Stomach (tissue), 9 donors: Measurements from ENCODE around the gene SDK2. TPM values are rescaled to one million over a fixed set of nuclear protein-coding genes. Genes with fewer than 3 reads are reported as not detected.

ENCODE experiments used
- DNase-seq, 2 donors: peaks; one replicate each; pipeline versions ENCODE4 v3.0.0 to v3.0.0-alpha.2; 2013 to 2019
- H3K27ac ChIP-seq, 5 donors: fragments of 200-600 bp in 4 of 5; sonication (generic) in 4 of 5; one replicate each; pipeline ENCODE4 v1.5.1; 2013 to 2019; ENCODE audit warnings: mild to moderate bottlenecking in 1 of 5, moderate library complexity in 1 of 5
- H3K27me3 ChIP-seq, 3 donors: fragments of 200-600 bp; sonication (generic); one replicate each; pipeline ENCODE4 v1.5.1; 2017 to 2019; ENCODE audit warnings: mixed run types in 1 of 3
- H3K36me3 ChIP-seq, 4 donors: fragments of 200-600 bp; sonication (generic); 1 replicate in 3 of 4; 2 replicates in 1 of 4; pipeline ENCODE4 v1.5.1; 2016 to 2019
- H3K4me1 ChIP-seq, 4 donors: fragments of 200-600 bp; sonication (generic); one replicate each; pipeline ENCODE4 v1.5.1; 2016 to 2019
- H3K4me3 ChIP-seq, 4 donors: fragments of 200-600 bp; sonication (generic) in 3 of 4; one replicate each; pipeline ENCODE4 v1.5.1; 2016 to 2019; ENCODE audit warnings: mild to moderate bottlenecking in 1 of 4
- H3K9me3 ChIP-seq, 4 donors: fragments of 200-600 bp; sonication (generic); one replicate each; pipeline ENCODE4 v1.5.1; 2016 to 2019
- EP300 ChIP-seq: sonication (generic); formaldehyde crosslinking; IDR thresholded peaks from one replicate; pipeline ENCODE4 v1.6.1; 2017; ENCODE audit warnings: antibody characterized with exemption
- POLR2A ChIP-seq, 4 donors: fragments of 450-650 bp; IDR thresholded peaks; one replicate each; pipeline ENCODE4 v1.6.1; 2016; ENCODE audit warnings: antibody characterized with exemption in 4 of 4, control low read depth in 2 of 4, mild to moderate bottlenecking in 1 of 4, moderate library complexity in 1 of 4
- POLR2AphosphoS5 ChIP-seq, 3 donors: sonication (generic); formaldehyde crosslinking; IDR thresholded peaks; one replicate each; pipeline ENCODE4 v1.6.1; 2016; ENCODE audit warnings: antibody characterized with exemption in 3 of 3
- WGBS, 5 donors: extraction: QIAGEN DNeasy Blood & Tissue Kit in 3 of 5; methylation state at CpG; one replicate each; pipeline versions ENCODE4 v1.1.5 to v1.1.7; 2013 to 2018; 5-methylcytosine and 5-hydroxymethylcytosine counted together
- intact Hi-C: fragments of 100-400 bp; cut with DNase I; formaldehyde crosslinking; loops from one replicate; pipeline ENCODE4 v1.15.1; 2023; ENCODE audit warnings: low total_unique reads
- polyA plus RNA-seq, 3 donors: library from polyadenylated mRNA; stranded (reverse); fragments of 200-250 nt; gene quantifications; one replicate each; pipeline ENCODE4 v1.2.3, GENCODE V29; 2013
- total RNA-seq, 5 donors: library from RNA; depleted of rRNA; stranded (reverse); fragments of >200 nt; gene quantifications; one replicate each; pipeline versions ENCODE4 v1.1.0 to v1.2.3, GENCODE V29; 2014 to 2016
- TF ChIP-seq, protein P1 (sequence below), 7 experiments: fragments of 450-650 bp in 4 of 7; fragments of 200-600 bp in 3 of 7; sonication (generic) in 3 of 7; IDR thresholded peaks; one replicate each; pipeline ENCODE4 v1.5.1; 2016 to 2019; ENCODE audit warnings: antibody characterized with exemption in 7 of 7, control low read depth in 2 of 7, mild to moderate bottlenecking in 1 of 7
- donor health status: healthy with polysubstance abuse.
- donor health status: Bipolar disorder and iron deficiency.
- donor health status: healthy.

Gene SDK2
- total and polyA plus RNA-seq, 8 donors = under 0.01 to 9.6 (median 0.44) TPM; not detected in 1

- 92 to 94% (median 94%) methylated on average over 11 to 12 of the region's 12 CpGs for whole genome bisulfite sequencing, 5 donors
- TF ChIP-seq POLR2A (IDR thresholded peaks at IDR 0.05) = no peak
- no peak for TF ChIP-seq EP300
- no peak for TF ChIP-seq POLR2AphosphoS5 (IDR thresholded peaks at IDR 0.05)
- Histone ChIP-seq H3K27me3 (no peaks in the 10 kb centered on the region), H3K4me1 (no peaks in the 10 kb centered on the region), H3K36me3 (peaks cover 0 to 14% (median 4%) of the 10 kb centered on the region in 4 donors), H3K4me3 (no peak overlapping the region), H3K27ac (no peak overlapping the region), H3K9me3 (no peaks in the 10 kb centered on the region)
- no peak for DNase-seq
- intact Hi-C loops = no loop called here
Observed at GRCh38 chr17:73422121-73422520, 222.1 kb downstream of the SDK2 start.

- no peak for TF ChIP-seq POLR2A (IDR thresholded peaks at IDR 0.05)
- no peak for TF ChIP-seq POLR2AphosphoS5 (IDR thresholded peaks at IDR 0.05)
- TF ChIP-seq EP300 = no peak
- TF ChIP-seq, protein P1, sequence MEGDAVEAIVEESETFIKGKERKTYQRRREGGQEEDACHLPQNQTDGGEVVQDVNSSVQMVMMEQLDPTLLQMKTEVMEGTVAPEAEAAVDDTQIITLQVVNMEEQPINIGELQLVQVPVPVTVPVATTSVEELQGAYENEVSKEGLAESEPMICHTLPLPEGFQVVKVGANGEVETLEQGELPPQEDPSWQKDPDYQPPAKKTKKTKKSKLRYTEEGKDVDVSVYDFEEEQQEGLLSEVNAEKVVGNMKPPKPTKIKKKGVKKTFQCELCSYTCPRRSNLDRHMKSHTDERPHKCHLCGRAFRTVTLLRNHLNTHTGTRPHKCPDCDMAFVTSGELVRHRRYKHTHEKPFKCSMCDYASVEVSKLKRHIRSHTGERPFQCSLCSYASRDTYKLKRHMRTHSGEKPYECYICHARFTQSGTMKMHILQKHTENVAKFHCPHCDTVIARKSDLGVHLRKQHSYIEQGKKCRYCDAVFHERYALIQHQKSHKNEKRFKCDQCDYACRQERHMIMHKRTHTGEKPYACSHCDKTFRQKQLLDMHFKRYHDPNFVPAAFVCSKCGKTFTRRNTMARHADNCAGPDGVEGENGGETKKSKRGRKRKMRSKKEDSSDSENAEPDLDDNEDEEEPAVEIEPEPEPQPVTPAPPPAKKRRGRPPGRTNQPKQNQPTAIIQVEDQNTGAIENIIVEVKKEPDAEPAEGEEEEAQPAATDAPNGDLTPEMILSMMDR (IDR thresholded peaks at IDR 0.05) = no peak
- 65 to 74% (median 72%) methylated on average over 9 of the region's 9 CpGs for WGBS, 5 donors
- intact Hi-C loops = no loop called here
- H3K36me3 ChIP-seq = peaks cover 0 to 14% (median 4%) of the 10 kb centered on the region in 4 donors
- no peaks in the 10 kb centered on the region for H3K9me3 ChIP-seq
- no peak overlapping the region for H3K27ac ChIP-seq
- H3K4me3 ChIP-seq = no peak overlapping the region
- DNase-seq = no peak
- H3K4me1 ChIP-seq = no peaks in the 10 kb centered on the region
- no peaks in the 10 kb centered on the region for H3K27me3 ChIP-seq
Observed at GRCh38 chr17:73420897-73421296, 223.3 kb downstream of the SDK2 start.

DNA sequence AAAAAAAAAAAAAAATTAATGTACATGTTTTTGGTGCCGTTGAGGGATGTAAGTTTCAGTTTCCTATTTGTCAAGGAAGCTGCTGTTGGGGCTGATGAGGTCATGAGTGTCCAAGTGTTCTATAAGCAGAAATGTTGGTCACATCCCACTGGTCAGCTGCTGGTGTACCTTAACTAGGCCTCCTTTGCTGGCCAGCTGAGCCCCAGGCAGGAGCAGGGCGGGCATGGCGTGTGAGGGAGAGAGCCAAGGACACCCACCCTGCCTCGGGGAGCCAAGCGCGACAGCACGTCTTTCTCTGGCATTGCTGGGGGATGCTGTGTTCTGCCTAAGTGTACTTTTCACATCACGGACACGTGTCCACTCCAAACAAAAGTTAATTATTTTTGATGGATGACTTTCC lies 224.4 kb downstream of the SDK2 start:
- no peak for DNase-seq
- Histone ChIP-seq H3K4me3 (no peak overlapping the region), H3K9me3 (no peaks in the 10 kb centered on the region), H3K27ac (no peak overlapping the region), H3K36me3 (peaks cover 0 to 14% (median 4%) of the 10 kb centered on the region in 4 donors), H3K4me1 (no peaks in the 10 kb centered on the region), H3K27me3 (no peaks in the 10 kb centered on the region)
- TF ChIP-seq POLR2AphosphoS5 (IDR thresholded peaks at IDR 0.05) = no peak
- TF ChIP-seq, protein P1 (IDR thresholded peaks at IDR 0.05) = no peak
- no peak for TF ChIP-seq POLR2A (IDR thresholded peaks at IDR 0.05)
- no peak for TF ChIP-seq EP300
- 57 to 65% (median 62%) methylated on average over 9 of the region's 9 CpGs for WGBS, 5 donors
- intact Hi-C loops = no loop called here

GRCh38 chr17:73419051-73419450 lies 225.2 kb downstream of the SDK2 start:
- H3K27me3 ChIP-seq = no peaks in the 10 kb centered on the region

DNA sequence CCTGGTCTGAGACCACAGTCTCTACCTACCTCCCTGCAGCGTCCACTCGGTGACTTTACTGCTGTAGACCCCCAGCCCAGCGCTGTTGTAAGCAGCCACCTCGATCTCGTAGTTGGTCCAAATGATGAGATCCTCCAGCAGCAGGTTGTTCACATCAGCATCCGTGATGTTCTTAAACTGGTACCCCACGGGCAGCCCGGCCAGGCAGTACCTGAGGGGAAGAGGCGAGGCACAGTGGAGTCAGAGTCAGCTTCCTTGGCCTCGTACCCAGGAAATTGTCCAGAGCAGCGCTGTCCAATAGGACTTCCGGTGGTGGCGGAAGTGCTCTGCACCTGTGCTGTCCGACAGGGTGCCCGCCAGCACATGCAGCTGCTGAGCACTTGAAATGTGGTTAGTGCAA lies 228.5 kb downstream of the SDK2 start:
- no peak for DNase-seq
- Histone ChIP-seq H3K27ac (no peak overlapping the region), H3K4me1 (no peaks in the 10 kb centered on the region), H3K36me3 (no peaks in the 10 kb centered on the region), H3K27me3 (no peaks in the 10 kb centered on the region), H3K4me3 (no peak overlapping the region), H3K9me3 (no peaks in the 10 kb centered on the region)
- intact Hi-C loops = no loop called here
- WGBS, 5 donors = 91 to 96% (median 94%) methylated on average over 15 of the region's 15 CpGs
- no peak for TF ChIP-seq EP300
- TF ChIP-seq POLR2AphosphoS5 (IDR thresholded peaks at IDR 0.05) = no peak
- TF ChIP-seq POLR2A (IDR thresholded peaks at IDR 0.05) = no peak
- TF ChIP-seq, protein P1 (IDR thresholded peaks at IDR 0.05) = no peak

More at GRCh38 chr17:73419051-73419450, 225.2 kb downstream of the SDK2 start:
- H3K9me3 ChIP-seq = no peaks in the 10 kb centered on the region
- H3K4me1 ChIP-seq = no peaks in the 10 kb centered on the region
- H3K36me3 ChIP-seq = peaks cover 0 to 14% (median 4%) of the 10 kb centered on the region in 4 donors
- intact Hi-C loops = no loop called here
- H3K4me3 ChIP-seq = no peak overlapping the region
- TF ChIP-seq, protein P1 (IDR thresholded peaks at IDR 0.05) = no peak
- no peak for TF ChIP-seq POLR2A (IDR thresholded peaks at IDR 0.05)
- TF ChIP-seq EP300 = no peak
- no peak for TF ChIP-seq POLR2AphosphoS5 (IDR thresholded peaks at IDR 0.05)
- DNase-seq = no peak
- no peak overlapping the region for H3K27ac ChIP-seq
- 84 to 93% (median 86%) methylated on average over 10 of the region's 10 CpGs for WGBS, 5 donors
